Activated CD8-positive, alpha-beta memory T cell treated with anti-CD3 and anti-CD28 coated beads for 4 hours (primary cell): ENCODE results near the gene ARHGAP21.
A peak's percentile ranks its signal among the peaks of the same experiment; 100 is the strongest.

Experiments
- DNase-seq, 2 donors: peaks; one replicate each; pipeline ENCODE4 v3.0.0-alpha.2; 2020; ENCODE audit warnings: low read depth in 2 of 2

Gene ARHGAP21

GRCh38 chr10:24722676-24723385, 856 bp downstream of the ARHGAP21 start:
- peak; percentile 15 to 16 for DNase-seq

- DNase-seq: no peak
Measured at GRCh38 chr10:24722131-24722675, 1.5 kb downstream of the ARHGAP21 start.

- no peak for DNase-seq
Measured at GRCh38 chr10:24721229-24722106, 2.2 kb downstream of the ARHGAP21 start.

- no peak for DNase-seq
Measured at GRCh38 chr10:24720096-24720495, 3.6 kb downstream of the ARHGAP21 start.

- no peak for DNase-seq
Measured at GRCh38 chr10:24718031-24718855, 5.4 kb downstream of the ARHGAP21 start.

GRCh38 chr10:24716295-24716694, 7.4 kb downstream of the ARHGAP21 start:
- no peak for DNase-seq

- no peak for DNase-seq
Measured at GRCh38 chr10:24715246-24715769, 8.4 kb downstream of the ARHGAP21 start.

- no peak for DNase-seq
Measured at GRCh38 chr10:24713086-24713485, 10.6 kb downstream of the ARHGAP21 start.

- no peak for DNase-seq
Measured at GRCh38 chr10:24711465-24711864, 12.2 kb downstream of the ARHGAP21 start.

GRCh38 chr10:24708081-24708480, 15.6 kb downstream of the ARHGAP21 start:
- DNase-seq: no peak

- DNase-seq: no peak
Measured at GRCh38 chr10:24707445-24707844, 16.2 kb downstream of the ARHGAP21 start.

GRCh38 chr10:24706479-24707118, 17.1 kb downstream of the ARHGAP21 start:
- peak in 1 of 2 donors; percentile 8 for DNase-seq

GRCh38 chr10:24703700-24704099, 20.0 kb downstream of the ARHGAP21 start:
- no peak for DNase-seq

- no peak for DNase-seq
Measured at GRCh38 chr10:24701447-24701846, 22.2 kb downstream of the ARHGAP21 start.

GRCh38 chr10:24700948-24701347, 22.7 kb downstream of the ARHGAP21 start:
- no peak for DNase-seq

- no peak for DNase-seq
Measured at GRCh38 chr10:24698270-24698669, 25.4 kb downstream of the ARHGAP21 start.

GRCh38 chr10:24697080-24697479, 26.6 kb downstream of the ARHGAP21 start:
- DNase-seq: no peak

- DNase-seq: no peak
Measured at GRCh38 chr10:24695452-24695851, 28.2 kb downstream of the ARHGAP21 start.

- DNase-seq: no peak
Measured at GRCh38 chr10:24694086-24694485, 29.6 kb downstream of the ARHGAP21 start.

GRCh38 chr10:24690961-24691512, 32.6 kb downstream of the ARHGAP21 start:
- DNase-seq: no peak
